Glutamatergic neuron (in vitro differentiated cells): ENCODE results near the gene TTN. TPM values are rescaled to one million over a fixed set of nuclear protein-coding genes. Genes with fewer than 3 reads are reported as not detected.
"Not testable (repeated sequence)": the region's sequence is repeated elsewhere in the genome, so short reads cannot be mapped to it uniquely, and the experiment has no call there.

Experiments
- DNase-seq: peaks from one replicate; pipeline ENCODE4 v3.0.0; 2022
- H3K27ac Mint-ChIP-seq: one replicate; pipeline ENCODE4 v1.8.0; 2020; ENCODE audit warnings: mild to moderate bottlenecking, mixed read lengths, inconsistent platforms; ENCODE audit not compliant: unreplicated experiment
- H3K27me3 Mint-ChIP-seq: one replicate; pipeline ENCODE4 v1.8.0; 2020; ENCODE audit warnings: mild to moderate bottlenecking, moderate library complexity, mixed read lengths, inconsistent platforms; ENCODE audit not compliant: unreplicated experiment
- H3K36me3 Mint-ChIP-seq: one replicate; pipeline ENCODE4 v1.8.0; 2020; ENCODE audit warnings: mild to moderate bottlenecking, mixed read lengths, inconsistent platforms; ENCODE audit not compliant: unreplicated experiment
- H3K4me1 Mint-ChIP-seq: one replicate; pipeline ENCODE4 v1.8.0; 2020; ENCODE audit warnings: mild to moderate bottlenecking, low read depth, mixed read lengths, inconsistent platforms; ENCODE audit not compliant: unreplicated experiment
- H3K4me3 Mint-ChIP-seq: one replicate; pipeline ENCODE4 v1.8.0; 2020; ENCODE audit warnings: mild to moderate bottlenecking, mixed read lengths, inconsistent platforms; ENCODE audit not compliant: unreplicated experiment
- H3K9me3 Mint-ChIP-seq: one replicate; pipeline ENCODE4 v1.8.0; 2020; ENCODE audit warnings: mild to moderate bottlenecking, moderate library complexity, mixed read lengths, inconsistent platforms; ENCODE audit not compliant: unreplicated experiment
- total RNA-seq: library from RNA; stranded (reverse); fragmentation: NEBNext Ultra II Directional; extraction: Animal tissue kit (Norgen Biotek cat#: 25700); gene quantifications from one replicate; pipeline ENCODE4 v1.2.1, GENCODE V29; 2021; ENCODE audit not compliant: unreplicated experiment
- TF ChIP-seq, protein P1 (sequence below): fragments of 200-600 bp; sonication (generic); IDR thresholded peaks from one replicate; pipeline ENCODE4 v1.5.0; 2021; ENCODE audit not compliant: partially characterized antibody, unreplicated experiment

TTN gene
- total RNA-seq, 1 donor from 2014 or later = 0.34 TPM

DNA sequence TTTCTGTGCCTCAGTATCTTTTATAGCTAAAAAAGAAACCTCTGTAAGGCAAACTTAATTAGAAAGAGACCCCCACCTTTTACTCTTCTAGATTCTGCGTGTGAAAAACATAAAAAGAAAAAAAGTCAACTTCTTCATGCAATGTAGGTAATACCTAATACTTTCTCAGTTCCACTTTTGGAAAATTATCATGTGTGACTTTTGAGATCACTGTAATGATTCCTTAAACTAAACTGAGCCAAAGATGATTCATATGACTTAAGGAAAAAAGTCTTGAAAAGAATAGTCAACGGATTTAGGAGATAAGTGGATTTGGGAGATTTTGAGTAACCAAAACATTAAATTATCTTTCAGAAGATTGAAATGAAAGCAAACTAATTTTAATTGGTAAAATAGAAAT, 278.0 kb downstream of the TTN start:
- peaks cover 6% of the 10 kb centered on the region for H3K36me3 Mint-ChIP-seq
- H3K4me3 Mint-ChIP-seq = no peak overlapping the region
- H3K4me1 Mint-ChIP-seq = no peaks in the 10 kb centered on the region
- H3K9me3 Mint-ChIP-seq = no peaks in the 10 kb centered on the region
- TF ChIP-seq, protein P1, sequence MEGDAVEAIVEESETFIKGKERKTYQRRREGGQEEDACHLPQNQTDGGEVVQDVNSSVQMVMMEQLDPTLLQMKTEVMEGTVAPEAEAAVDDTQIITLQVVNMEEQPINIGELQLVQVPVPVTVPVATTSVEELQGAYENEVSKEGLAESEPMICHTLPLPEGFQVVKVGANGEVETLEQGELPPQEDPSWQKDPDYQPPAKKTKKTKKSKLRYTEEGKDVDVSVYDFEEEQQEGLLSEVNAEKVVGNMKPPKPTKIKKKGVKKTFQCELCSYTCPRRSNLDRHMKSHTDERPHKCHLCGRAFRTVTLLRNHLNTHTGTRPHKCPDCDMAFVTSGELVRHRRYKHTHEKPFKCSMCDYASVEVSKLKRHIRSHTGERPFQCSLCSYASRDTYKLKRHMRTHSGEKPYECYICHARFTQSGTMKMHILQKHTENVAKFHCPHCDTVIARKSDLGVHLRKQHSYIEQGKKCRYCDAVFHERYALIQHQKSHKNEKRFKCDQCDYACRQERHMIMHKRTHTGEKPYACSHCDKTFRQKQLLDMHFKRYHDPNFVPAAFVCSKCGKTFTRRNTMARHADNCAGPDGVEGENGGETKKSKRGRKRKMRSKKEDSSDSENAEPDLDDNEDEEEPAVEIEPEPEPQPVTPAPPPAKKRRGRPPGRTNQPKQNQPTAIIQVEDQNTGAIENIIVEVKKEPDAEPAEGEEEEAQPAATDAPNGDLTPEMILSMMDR = no peak
- no peaks in the 10 kb centered on the region for H3K27me3 Mint-ChIP-seq
- H3K27ac Mint-ChIP-seq = no peak overlapping the region
- no peak for DNase-seq

DNA sequence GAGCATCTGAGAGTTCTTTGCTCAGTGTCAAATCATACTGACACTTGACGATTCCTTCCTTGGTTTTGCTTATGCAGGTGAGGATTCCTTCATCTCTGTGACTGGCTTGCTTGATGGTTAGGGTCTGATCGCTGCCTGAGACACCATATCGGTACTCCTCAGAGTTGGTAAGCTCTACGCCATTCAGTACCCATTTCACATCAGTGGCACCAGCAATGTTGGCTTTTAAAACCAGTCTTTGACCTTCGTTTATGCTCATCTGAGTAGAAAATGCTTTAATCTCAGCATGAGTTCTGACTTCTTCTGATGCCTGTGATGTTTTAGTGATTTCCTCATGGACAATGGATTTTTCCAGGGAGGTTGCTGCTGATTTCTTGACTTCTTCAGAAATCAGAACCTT, 278.6 kb downstream of the TTN start:
- DNase-seq = no peak
- H3K27me3 Mint-ChIP-seq = no peaks in the 10 kb centered on the region
- no peak overlapping the region for H3K4me3 Mint-ChIP-seq
- TF ChIP-seq, protein P1 = no peak
- peaks cover 6% of the 10 kb centered on the region for H3K36me3 Mint-ChIP-seq
- H3K4me1 Mint-ChIP-seq = no peaks in the 10 kb centered on the region
- H3K27ac Mint-ChIP-seq = no peak overlapping the region
- H3K9me3 Mint-ChIP-seq = no peaks in the 10 kb centered on the region

DNA sequence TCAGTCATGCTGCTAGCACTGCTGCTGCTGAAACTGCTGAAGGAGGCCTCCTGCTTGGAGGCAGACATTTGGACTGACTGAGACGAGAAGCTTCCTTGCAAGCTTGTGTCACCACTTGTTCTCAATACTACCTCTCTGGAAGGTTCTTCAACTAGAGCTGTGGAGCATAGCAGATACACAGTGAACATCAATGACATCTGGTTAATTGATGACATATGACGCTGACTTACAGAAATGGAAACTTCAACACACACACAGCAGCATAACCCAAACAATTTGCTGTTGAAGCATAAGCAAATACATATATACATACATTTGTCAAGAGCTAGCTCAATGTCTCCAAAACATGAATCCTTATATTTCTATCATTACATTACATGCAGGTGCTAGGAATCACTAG, 279.6 kb downstream of the TTN start:
- TF ChIP-seq, protein P1 = no peak
- Mint-ChIP-seq H3K27ac (no peak overlapping the region), H3K4me1 (no peaks in the 10 kb centered on the region), H3K27me3 (no peaks in the 10 kb centered on the region), H3K36me3 (peaks cover 6% of the 10 kb centered on the region), H3K9me3 (no peaks in the 10 kb centered on the region), H3K4me3 (no peak overlapping the region)
- DNase-seq = no peak

DNA sequence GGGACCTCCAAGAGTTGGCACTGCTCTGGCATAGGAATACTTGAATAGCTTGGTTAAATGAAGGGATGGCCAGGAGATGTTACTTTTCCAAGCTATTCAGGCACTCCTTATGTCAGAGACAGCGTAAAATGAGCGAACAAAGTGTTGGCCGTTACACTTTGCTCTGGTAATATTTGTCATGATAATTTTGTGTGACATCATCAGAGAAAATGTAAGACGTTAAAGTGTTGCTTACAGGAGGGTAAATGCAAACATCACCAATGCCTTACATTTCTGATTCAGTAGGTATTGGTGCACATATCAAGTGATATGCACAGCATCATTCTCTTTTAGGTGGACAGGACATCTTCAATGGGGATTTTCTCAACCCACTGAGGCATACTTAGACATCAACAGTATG, 281.0 kb downstream of the TTN start:
- TF ChIP-seq, protein P1 = no peak
- DNase-seq = no peak
- Mint-ChIP-seq H3K4me3 (no peak overlapping the region), H3K27ac (no peak overlapping the region), H3K4me1 (no peaks in the 10 kb centered on the region), H3K27me3 (no peaks in the 10 kb centered on the region), H3K36me3 (no peaks in the 10 kb centered on the region), H3K9me3 (no peaks in the 10 kb centered on the region)

DNA sequence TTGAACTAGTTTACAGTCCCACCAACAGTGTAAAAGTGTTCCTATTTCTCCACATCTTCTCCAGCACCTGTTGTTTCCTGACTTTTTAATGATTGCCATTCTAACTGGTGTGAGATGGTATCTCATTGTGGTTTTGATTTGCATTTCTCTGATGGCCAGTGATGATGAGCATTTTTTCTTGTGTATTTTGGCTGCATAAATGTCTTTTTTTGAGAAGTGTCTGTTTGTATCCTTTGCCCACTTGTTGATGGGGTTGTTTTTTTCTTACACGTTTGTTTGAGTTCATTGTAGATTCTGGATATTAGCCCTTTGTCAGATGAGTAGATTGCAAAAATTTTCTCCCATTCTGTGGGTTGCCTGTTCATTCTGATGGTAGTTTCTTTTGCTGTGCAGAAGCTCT, 281.8 kb downstream of the TTN start:
- not testable (repeated sequence) for H3K27me3 Mint-ChIP-seq, H3K36me3 Mint-ChIP-seq, H3K9me3 Mint-ChIP-seq, DNase-seq, H3K27ac Mint-ChIP-seq, H3K4me3 Mint-ChIP-seq, H3K4me1 Mint-ChIP-seq

- not testable (repeated sequence) for H3K9me3 Mint-ChIP-seq, H3K27me3 Mint-ChIP-seq, H3K27ac Mint-ChIP-seq, H3K4me3 Mint-ChIP-seq, H3K36me3 Mint-ChIP-seq, DNase-seq, H3K4me1 Mint-ChIP-seq
Measured at GRCh38 chr2:178525010-178525409, 282.2 kb downstream of the TTN start.
